GM04503 (cell line): ENCODE data around the gene PALM.
"Not testable (repeated sequence)": the region's sequence is repeated elsewhere in the genome, so short reads cannot be mapped to it uniquely, and the experiment has no call there.

Experiments
- DNase-seq: peaks from one replicate; pipeline ENCODE4 v3.0.0-alpha.2; 2012; ENCODE audit warnings: low read depth

The PALM gene

GRCh38 chr19:678791-679388, 29.8 kb upstream of the PALM start:
- DNase-seq, result no peak

- DNase-seq, result no peak
These were observed 29.1 kb upstream of the PALM start for GRCh38 chr19:679418-680286.

GRCh38 chr19:680287-681028, 28.3 kb upstream of the PALM start:
- peak; percentile 61 for DNase-seq

- no peak for DNase-seq
These were observed 27.4 kb upstream of the PALM start for GRCh38 chr19:681029-682019.

GRCh38 chr19:682678-683320, 25.9 kb upstream of the PALM start:
- no peak for DNase-seq

GRCh38 chr19:685454-685931, 23.2 kb upstream of the PALM start:
- DNase-seq, result no peak

GRCh38 chr19:686589-687297, 22.0 kb upstream of the PALM start:
- no peak for DNase-seq

- no peak for DNase-seq
These were observed 21.1 kb upstream of the PALM start for GRCh38 chr19:687569-688166.

- no peak for DNase-seq
These were observed 20.5 kb upstream of the PALM start for GRCh38 chr19:688214-688613.

- no peak for DNase-seq
These were observed 19.7 kb upstream of the PALM start for GRCh38 chr19:688992-689391.

- no peak for DNase-seq
These were observed 18.5 kb upstream of the PALM start for GRCh38 chr19:690203-690602.

GRCh38 chr19:694481-695351, 14.0 kb upstream of the PALM start:
- DNase-seq, result no peak

- no peak for DNase-seq
These were observed 13.3 kb upstream of the PALM start, which contains the start of gene PRSS57 for GRCh38 chr19:695352-695949. PRSS57 (minus strand) TSS chr19:695452; CDS start chr19:695430, 22 bp downstream.

- not testable (repeated sequence) for DNase-seq
These were observed 10.2 kb upstream of the PALM start for GRCh38 chr19:698529-698928.

GRCh38 chr19:699885-700284, 8.8 kb upstream of the PALM start:
- DNase-seq, result not testable (repeated sequence)

- not testable (repeated sequence) for DNase-seq
These were observed 5.9 kb upstream of the PALM start for GRCh38 chr19:702847-703246.

- DNase-seq, result no peak
These were observed 5.4 kb upstream of the PALM start for GRCh38 chr19:703329-703650.

GRCh38 chr19:703651-704446, 4.9 kb upstream of the PALM start:
- DNase-seq, result no peak
